Stimulated activated CD4-positive, alpha-beta T cell treated with anti-CD3 and anti-CD28 coated beads, Interleukin-1b, Interleukin-23, amount 100 ng/mL, for 1 hour (primary cell): ENCODE results near the gene KLF7.

Source experiments
- DNase-seq, 2 donors: peaks; one replicate each; pipeline ENCODE4 v3.0.0-alpha.2; 2020; ENCODE audit warnings: low read depth in 2 of 2

Gene KLF7

DNA sequence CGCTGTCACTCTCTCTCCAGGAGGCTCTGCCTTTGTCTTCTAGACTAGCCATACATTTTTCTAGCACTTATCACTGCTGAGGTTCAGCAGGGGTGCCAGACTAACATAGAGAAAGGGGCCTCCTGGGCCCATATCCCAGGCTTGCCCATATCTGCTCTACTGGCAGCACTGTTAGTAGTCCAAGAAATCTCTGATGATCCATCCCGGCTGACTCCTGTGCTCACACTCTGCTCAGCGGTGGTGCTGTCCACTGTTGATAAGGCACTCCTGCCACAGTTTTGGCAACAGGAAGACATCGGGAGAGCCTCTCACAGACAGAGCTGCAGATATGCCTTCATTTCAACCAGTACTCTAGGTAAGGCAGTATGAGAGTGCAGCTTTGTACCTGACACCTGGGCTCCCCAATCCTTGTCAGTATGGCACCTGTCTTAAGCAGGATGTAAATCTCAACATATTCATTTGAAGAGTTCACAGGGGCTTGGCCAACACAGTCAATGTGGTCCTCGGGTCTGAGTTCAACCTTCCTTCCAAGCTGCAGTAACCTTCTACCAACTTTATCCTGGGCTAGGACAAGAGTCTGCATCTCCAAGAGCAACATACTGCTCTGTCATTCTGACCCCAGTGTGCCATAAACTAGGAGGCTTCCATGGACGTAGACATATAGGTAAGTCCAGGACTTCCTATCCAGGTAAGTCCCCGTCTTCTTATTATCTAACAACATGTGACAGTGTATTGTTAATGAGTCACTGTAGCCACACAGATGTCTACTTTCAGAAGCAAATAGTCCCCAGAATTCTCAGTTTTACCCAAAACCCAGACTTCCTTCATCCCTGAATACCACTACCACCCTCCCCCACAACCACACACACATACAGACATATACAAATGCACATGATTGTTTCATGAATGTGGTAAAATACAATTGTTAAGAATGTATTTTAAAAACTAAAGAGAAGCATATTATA lies 16.2 kb downstream of the KLF7 start:
- DNase-seq = no peak

DNA sequence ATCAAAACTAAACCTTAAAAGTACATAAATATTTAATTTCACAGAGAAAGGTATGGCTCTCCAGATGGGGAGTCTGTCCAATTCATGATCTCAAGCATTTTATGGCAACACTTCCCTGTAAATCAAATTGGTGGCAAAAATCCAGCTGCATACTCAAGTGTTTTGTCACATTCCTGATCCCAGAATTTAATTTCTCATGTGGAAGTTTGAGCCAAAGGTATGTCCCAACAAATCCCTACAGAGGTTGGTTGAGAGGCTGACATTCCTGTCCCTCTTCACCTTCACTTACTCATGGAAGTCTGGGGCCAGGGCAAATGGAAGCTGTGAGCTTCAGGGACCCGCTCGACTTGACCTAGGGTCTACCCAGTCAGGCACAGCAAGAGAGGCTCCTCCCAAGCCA lies 17.7 kb downstream of the KLF7 start:
- no peak for DNase-seq

- no peak for DNase-seq
Observed at GRCh38 chr2:207144173-207144785, 21.5 kb downstream of the KLF7 start.

DNA sequence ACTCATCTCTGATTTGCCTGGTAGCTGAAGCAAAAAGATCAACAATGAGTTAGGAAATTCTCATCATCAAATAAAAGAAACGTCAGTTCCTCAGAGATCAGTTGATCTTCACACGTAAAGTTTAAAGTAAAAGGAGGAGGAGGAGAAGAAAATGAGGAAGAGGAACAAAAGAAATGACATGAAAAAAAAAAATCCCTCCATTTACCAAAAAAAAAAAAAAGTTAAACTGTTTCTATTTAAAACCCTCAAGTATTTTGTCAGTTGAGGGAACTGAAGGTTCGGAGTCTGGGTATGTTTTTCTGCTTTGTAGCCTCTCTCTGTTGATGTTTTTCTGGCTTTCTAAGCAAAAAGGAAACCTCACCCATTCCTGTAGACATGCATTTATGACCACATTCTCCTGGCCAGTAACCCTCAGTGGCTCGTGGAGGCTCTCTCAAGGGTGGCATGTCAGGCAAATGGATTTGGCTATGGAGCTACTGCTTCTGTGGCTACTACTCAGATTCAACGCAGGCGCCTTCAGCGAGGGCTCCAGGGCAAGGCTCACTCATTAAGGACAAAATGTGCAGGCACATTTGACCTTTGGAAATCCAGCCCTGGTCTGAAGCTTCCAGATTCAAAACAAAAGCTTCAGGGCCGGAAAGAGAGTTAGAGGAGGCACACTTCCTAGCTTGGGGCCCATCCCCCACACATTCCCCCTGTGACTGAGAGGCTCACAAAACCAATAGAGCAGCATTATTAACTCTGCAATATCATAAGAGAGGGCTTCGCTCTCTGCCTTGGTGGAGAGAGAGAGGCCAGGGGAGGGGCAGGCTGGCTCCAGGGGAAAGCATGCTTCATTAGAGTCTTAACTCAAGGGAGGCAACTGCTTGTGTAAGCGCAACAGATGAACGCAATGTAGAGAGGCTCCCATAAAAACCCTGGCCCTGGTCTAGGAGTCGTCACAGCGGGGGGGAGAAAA lies 22.3 kb downstream of the KLF7 start:
- no peak for DNase-seq

DNA sequence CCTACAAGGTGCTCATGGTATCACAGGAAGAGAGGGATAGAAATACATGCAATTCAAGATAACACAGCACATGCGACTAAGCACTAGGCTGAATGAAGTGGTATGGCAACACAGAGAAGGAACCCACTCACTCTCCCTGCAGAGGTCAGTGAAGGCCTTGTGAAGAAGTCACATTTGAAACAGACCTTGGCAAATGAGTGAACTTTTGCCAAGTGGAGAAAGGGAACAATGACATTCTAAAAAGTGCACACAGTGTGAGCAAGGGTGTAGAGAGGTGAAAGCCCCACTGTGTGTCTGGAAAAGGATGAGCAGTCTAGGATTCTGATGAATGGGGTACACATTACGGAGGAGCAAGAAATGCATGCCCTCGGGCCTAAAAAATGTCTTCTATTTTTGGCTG lies 23.3 kb downstream of the KLF7 start:
- DNase-seq = no peak

- no peak for DNase-seq
Observed at GRCh38 chr2:207141386-207141785, 24.4 kb downstream of the KLF7 start.

DNA sequence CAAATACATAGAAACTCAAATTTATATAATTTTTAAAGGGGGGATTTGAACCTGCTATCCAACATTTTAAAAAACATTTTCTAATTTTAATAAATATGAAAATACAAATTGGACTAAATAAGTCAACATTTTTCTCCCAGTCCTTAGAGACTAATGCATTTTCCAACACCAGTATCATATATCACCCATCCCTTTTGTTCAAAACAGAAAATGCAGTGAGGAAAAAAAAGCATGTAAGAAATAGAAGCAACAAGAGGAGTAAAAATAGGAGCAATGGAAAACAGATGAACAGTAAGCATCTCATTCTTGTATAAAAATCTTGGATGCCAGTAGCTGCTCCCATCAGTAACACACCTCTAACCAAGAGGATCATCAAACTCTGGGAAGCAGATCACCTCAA lies 25.5 kb downstream of the KLF7 start:
- DNase-seq = no peak

- no peak for DNase-seq
Observed at GRCh38 chr2:207139552-207139951, 26.2 kb downstream of the KLF7 start.

DNA sequence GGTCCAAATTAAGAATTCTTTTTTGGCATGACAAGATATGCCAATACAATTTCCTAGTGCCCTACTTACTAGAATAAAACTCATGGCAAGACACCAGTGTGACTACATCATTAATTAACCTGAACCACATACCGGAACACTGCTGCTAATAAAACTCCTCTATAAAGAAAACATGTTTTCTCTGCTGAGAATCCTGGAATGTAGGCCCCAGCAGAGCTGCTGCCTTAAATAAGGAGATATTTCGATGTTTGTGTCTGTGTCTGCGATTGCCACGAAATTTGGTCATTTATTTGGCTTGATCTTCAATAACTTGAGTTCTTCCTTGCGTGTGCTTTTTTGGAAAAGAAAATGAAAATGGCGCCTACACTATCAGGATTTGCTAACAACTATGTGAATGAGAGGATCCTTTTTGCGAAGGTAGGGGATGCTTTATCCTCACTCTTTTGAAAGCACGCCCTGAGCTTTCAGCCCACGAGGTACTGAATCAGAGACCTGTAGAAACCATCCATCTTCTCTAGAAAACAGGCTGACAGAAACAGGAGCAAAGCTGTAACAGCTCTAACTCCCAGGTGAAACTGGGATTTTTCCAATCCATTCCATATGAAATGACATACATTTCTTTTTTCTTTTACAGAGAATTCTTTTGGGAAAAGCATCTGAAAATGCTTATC lies 27.0 kb downstream of the KLF7 start:
- DNase-seq = no peak

DNA sequence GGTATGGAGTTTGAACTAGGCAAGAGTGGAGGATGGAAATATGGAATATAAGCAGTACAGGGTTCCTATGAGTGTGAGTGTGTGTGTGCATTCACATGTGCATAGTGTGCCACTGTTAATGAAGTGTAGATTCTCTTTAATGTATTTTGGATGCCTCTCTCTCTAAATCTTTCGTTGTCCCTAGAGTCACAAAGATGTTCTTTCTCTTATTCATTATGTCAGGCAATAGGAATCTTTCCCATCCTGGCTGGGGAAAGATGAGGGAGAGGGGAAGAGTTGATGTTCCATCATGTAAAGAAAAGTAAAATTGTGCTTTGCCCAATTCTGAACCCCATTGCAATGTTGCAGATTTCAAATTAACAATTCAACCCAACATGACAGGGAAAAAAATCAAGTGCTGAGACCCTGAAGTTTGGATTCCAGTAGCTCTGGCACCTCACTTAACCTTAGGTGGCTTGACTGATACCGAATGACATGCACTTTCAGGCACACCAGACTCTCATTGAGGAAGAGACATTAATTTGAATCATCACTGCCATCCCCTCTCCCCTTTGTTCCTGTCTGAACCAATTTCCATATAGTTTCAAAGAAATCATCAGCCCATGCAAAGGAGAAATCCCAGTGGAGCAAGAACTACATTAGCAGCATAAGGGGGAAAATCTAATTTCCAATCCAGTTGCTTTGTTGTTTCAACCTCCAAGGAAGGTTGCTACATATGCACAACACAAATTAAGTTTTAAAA lies 28.0 kb downstream of the KLF7 start:
- DNase-seq = no peak

DNA sequence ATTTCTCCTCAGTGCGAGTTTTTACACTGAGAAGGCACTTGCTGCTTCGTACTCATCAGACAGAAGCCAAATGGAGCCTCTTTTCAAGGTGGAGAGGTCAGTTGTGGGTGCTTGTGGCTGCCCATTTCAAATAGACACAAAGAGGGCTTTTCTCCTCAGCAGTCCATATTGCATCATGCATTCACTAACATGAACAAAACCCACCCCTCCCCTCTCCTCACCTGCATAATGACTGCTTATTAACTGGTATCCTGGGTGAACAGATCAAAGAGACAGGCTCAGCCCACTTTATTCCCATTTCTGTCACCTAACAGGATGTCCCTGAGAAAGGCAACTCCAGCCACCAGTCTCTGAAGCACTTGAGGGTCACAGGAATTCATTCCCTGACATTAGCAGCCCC lies 28.9 kb downstream of the KLF7 start:
- DNase-seq = no peak

- DNase-seq = no peak
Observed at GRCh38 chr2:207135801-207136457, 29.8 kb downstream of the KLF7 start.

DNA sequence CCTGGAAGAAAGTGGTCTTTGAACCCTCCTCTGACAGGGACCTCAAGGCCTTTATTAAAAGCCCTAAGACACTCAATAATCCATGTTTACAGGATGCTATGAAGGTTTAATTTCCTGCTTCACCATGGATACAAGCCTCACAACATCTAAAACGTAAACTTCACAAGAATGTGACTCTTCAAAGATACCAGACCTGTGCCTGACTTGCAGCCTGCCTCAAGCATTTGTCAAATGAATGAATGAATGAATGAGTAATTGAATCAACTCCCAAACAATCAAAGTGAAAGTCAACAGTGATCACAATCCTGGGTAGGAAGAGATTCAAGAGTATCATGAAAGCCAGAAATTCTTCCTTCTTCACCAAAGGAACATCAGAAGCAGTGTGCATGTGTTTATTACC lies 30.4 kb downstream of the KLF7 start:
- DNase-seq = no peak

- DNase-seq = no peak
Observed at GRCh38 chr2:207133820-207134519, 31.8 kb downstream of the KLF7 start.

DNA sequence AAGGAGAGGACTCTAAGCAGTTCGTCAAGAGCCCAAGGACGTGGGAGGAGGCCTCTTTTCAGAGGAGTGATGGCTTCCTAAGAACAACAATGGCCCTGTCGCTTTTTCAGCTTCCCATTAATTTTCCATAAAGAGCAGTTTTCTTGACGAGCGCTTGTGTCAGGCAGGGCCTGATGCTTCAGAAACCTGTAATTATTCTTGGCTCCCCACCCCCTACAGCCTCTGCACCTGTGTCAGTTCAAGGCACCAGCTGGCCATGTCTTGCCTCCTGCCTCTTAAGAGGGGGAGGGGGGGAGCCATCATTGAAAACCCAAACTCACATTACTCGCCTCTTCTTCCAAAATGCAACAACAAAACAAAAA lies 32.3 kb downstream of the KLF7 start:
- DNase-seq = no peak

DNA sequence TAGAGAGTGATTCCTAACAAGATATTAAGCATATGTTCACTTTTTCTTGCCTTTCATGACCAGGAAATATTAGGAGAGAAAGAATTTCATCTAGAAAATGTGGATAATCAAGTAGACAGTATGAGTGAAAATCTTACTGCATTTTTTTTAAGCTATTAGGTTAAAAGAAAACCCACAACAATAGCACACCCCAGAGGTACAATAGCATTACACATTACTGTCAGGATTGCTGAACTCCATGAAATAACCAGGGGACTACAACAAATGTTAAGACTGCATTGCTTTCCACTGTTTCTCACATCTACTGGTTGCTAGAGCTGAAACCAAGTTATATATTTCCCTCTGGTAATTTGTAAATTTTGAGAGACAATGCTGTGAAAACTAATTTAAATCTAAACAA lies 33.7 kb downstream of the KLF7 start:
- no peak for DNase-seq

GRCh38 chr2:207131594-207131993 lies 34.2 kb downstream of the KLF7 start:
- DNase-seq = no peak

DNA sequence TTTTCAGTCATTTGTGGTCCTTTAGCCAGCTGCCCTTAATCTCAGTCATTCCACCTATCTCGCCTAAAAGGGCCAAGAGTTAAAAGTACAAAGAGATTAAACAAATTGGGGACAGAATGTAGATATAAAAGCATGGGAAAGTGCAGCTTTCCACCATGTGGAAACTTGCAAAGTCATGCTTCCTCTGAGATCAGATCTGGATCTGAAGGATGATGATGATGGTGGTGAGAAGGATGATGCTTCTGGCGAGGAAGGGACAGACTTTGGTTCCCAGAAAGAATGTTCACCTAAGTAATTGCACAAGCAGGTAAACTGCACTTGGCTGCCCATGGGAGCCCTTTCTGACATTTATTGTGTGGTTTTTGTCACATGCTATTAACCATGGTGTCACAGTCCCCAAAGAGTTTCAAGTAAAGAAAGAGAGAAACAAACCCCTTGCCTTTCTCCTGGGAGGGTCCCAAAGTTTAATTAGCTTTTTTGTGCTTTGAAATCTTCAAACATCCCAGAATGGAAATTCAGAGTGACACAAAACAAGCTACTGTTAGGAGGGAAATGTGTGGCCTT lies 34.7 kb downstream of the KLF7 start:
- no peak for DNase-seq

DNA sequence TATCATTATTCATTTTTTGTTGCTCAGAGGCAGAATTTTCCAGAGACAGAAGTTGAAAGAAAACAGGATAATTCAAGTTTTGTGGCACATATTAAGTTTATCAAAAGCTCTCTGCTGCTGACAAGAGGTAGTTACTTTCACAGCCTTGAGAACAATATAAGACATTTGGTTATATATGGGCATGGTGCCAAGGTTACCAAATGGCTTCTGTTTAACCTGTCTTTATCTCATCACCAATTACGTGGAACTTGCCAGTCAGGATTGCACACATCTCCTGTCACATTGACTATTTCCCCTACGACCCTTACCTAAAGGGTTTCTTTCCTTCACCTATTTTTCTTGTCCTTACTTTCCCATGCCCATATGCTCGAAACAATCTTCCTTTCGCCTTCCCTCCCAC lies 35.9 kb downstream of the KLF7 start:
- no peak for DNase-seq
